Hippocampal formation (tissue), 2 donors: ENCODE measurements around the gene GRM4.

Experiments
- DNase-seq, 2 donors: peaks; one replicate each; lab custom pipeline; 2025; lab: John Stamatoyannopoulos, UW

Gene GRM4

GRCh38 chr6:34142061-34142998 is 3.6 kb downstream of the GRM4 start:
- DNase-seq: no peak

GRCh38 chr6:34140075-34140474 is 5.8 kb downstream of the GRM4 start:
- no peak for DNase-seq

- DNase-seq: no peak
Measured at GRCh38 chr6:34138914-34139510, 6.9 kb downstream of the GRM4 start.

- DNase-seq: no peak
Measured at GRCh38 chr6:34138191-34138590, 7.7 kb downstream of the GRM4 start.

- DNase-seq: no peak
Measured at GRCh38 chr6:34135541-34135940, 10.3 kb downstream of the GRM4 start.

- DNase-seq: no peak
Measured at GRCh38 chr6:34132486-34133185, 13.3 kb downstream of the GRM4 start.

- DNase-seq: no peak
Measured at GRCh38 chr6:34131326-34132290, 14.3 kb downstream of the GRM4 start.

GRCh38 chr6:34130862-34131261 is 15.0 kb downstream of the GRM4 start:
- DNase-seq: no peak

GRCh38 chr6:34129753-34130152 is 16.1 kb downstream of the GRM4 start:
- DNase-seq: no peak

- no peak for DNase-seq
Measured at GRCh38 chr6:34128045-34128444, 17.8 kb downstream of the GRM4 start.

GRCh38 chr6:34126419-34126818 is 19.5 kb downstream of the GRM4 start:
- DNase-seq: no peak

- DNase-seq: no peak
Measured at GRCh38 chr6:34125939-34126338, 19.9 kb downstream of the GRM4 start.

GRCh38 chr6:34120953-34121675 is 24.8 kb downstream of the GRM4 start:
- DNase-seq: no peak

GRCh38 chr6:34115915-34116314 is 30.0 kb downstream of the GRM4 start:
- DNase-seq: no peak

- no peak for DNase-seq
Measured at GRCh38 chr6:34115403-34115795, 30.5 kb downstream of the GRM4 start.

GRCh38 chr6:34114695-34115402 is 31.0 kb downstream of the GRM4 start:
- no peak for DNase-seq

- DNase-seq: no peak
Measured at GRCh38 chr6:34113532-34113931, 32.4 kb downstream of the GRM4 start.

GRCh38 chr6:34112126-34112525 is 33.8 kb downstream of the GRM4 start:
- no peak for DNase-seq

GRCh38 chr6:34110610-34111009 is 35.3 kb downstream of the GRM4 start:
- DNase-seq: no peak

- DNase-seq: no peak
Measured at GRCh38 chr6:34108176-34108575, 37.7 kb downstream of the GRM4 start.
